GDM1 (cell line): ENCODE data around the gene LMF2.
"Not testable (repeated sequence)": the region's sequence is repeated elsewhere in the genome, so short reads cannot be mapped to it uniquely, and the experiment has no call there.

Experiments used
- DNase-seq: peaks from one replicate; lab custom pipeline; 2025; lab: John Stamatoyannopoulos, UW

Gene LMF2

GRCh38 chr22:50535113-50535512 is 27.6 kb upstream of the LMF2 start:
- DNase-seq, result no peak

- DNase-seq, result not testable (repeated sequence)
Observed at GRCh38 chr22:50533856-50534711, 26.6 kb upstream of the LMF2 start.

GRCh38 chr22:50532824-50533796 is 25.6 kb upstream of the LMF2 start:
- DNase-seq, result no peak

GRCh38 chr22:50531962-50532674 is 24.6 kb upstream of the LMF2 start:
- DNase-seq, result no peak

GRCh38 chr22:50531546-50531961 is 24.1 kb upstream of the LMF2 start:
- DNase-seq, result no peak

GRCh38 chr22:50530877-50531545 is 23.5 kb upstream of the LMF2 start:
- no peak for DNase-seq

GRCh38 chr22:50530580-50530876 is 23.0 kb upstream of the LMF2 start:
- DNase-seq, result no peak

- no peak for DNase-seq
Observed at GRCh38 chr22:50529897-50530579, 22.5 kb upstream of the LMF2 start, which contains the start of gene TYMP. Gene TYMP, minus strand, starts transcription at chr22:50530012. Its CDS starts 303 bp downstream, at chr22:50529709.

GRCh38 chr22:50529416-50529896 is 22.0 kb upstream of the LMF2 start:
- DNase-seq, result no peak

- DNase-seq, result no peak
Observed at GRCh38 chr22:50528682-50529415, 21.3 kb upstream of the LMF2 start.

- DNase-seq, result no peak
Observed at GRCh38 chr22:50527921-50528681, 20.6 kb upstream of the LMF2 start.

- peak; percentile 38 for DNase-seq
Observed at GRCh38 chr22:50526834-50527801, 19.6 kb upstream of the LMF2 start.

GRCh38 chr22:50526108-50526833 is 18.8 kb upstream of the LMF2 start:
- peak; percentile 81 for DNase-seq

- no peak for DNase-seq
Observed at GRCh38 chr22:50525858-50526107, 18.3 kb upstream of the LMF2 start.

- DNase-seq, result peak; percentile 97
Observed at GRCh38 chr22:50525104-50525857, 17.8 kb upstream of the LMF2 start, which contains the start of gene SCO2. Gene SCO2, minus strand, starts transcription at chr22:50525598. Its CDS starts 1,187 bp downstream, at chr22:50524411.

- DNase-seq, result no peak
Observed at GRCh38 chr22:50524676-50525103, 17.2 kb upstream of the LMF2 start.
